Motor neuron (in vitro differentiated cells): ENCODE results near the gene DUSP2. TPM values are rescaled to one million over a fixed set of nuclear protein-coding genes. Genes with fewer than 3 reads are reported as not detected.

ENCODE experiments used
- ATAC-seq, 8 experiments: fragments of 200-7000 bp; cut with Tn5 transposase; replicated peaks in 6 of 8; 2 replicates each; pipeline ENCODE4 v1.8.0; 2021; ENCODE audit warnings: mild to moderate bottlenecking in 8 of 8, moderate library complexity in 8 of 8
- H3K27ac ChIP-seq, 2 donors: fragments of 250-450 bp; sonication (Bioruptor Pico); 2 replicates each; pipeline ENCODE4 v1.9.0; 2021; ENCODE audit warnings: antibody characterized with exemption in 2 of 2, mild to moderate bottlenecking in 2 of 2, moderate library complexity in 1 of 2
- H3K4me1 ChIP-seq, 2 donors: fragments of 250-450 bp; sonication (Bioruptor Pico); replicated peaks in 1 of 2; 2 replicates each; pipeline ENCODE4 v1.6.1; 2021; ENCODE audit warnings: antibody characterized with exemption in 2 of 2, mild to moderate bottlenecking in 2 of 2, moderate library complexity in 1 of 2
- H3K4me3 ChIP-seq, 5 donors: fragments of 250-450 bp; sonication (Bioruptor Pico); 2 replicates each; pipeline ENCODE4 v1.9.0; 2021; ENCODE audit warnings: antibody characterized with exemption in 5 of 5, mild to moderate bottlenecking in 5 of 5, moderate library complexity in 4 of 5
- WGBS, 10 experiments: fragments of 450-650 bp; shearing (Covaris generic); methylation state at CpG; one replicate each; pipeline ENCODE4 v1.0.0; 2022; 5-methylcytosine and 5-hydroxymethylcytosine counted together
- in situ Hi-C, 9 experiments: fragments of 400-800 bp; cut with MboI; loops; one replicate each; pipeline ENCODE4 v1.15.0; 2021; ENCODE audit warnings: low sequenced_read_pairs in 9 of 9, low pct_unique_long_range_greater_than_20kb in 2 of 9; ENCODE audit not compliant: unreplicated experiment in 9 of 9
- total RNA-seq, 8 experiments: library from RNA; unstranded; fragments of 300-600 nt; gene quantifications; 2 replicates each; pipeline versions ENCODE4 v1.2.3 to v1.2.4, GENCODE V29; 2022

Gene DUSP2
- total RNA-seq, 8 experiments from 2014 or later, result 0.36 to 6.1 (median 1.1) TPM

DNA sequence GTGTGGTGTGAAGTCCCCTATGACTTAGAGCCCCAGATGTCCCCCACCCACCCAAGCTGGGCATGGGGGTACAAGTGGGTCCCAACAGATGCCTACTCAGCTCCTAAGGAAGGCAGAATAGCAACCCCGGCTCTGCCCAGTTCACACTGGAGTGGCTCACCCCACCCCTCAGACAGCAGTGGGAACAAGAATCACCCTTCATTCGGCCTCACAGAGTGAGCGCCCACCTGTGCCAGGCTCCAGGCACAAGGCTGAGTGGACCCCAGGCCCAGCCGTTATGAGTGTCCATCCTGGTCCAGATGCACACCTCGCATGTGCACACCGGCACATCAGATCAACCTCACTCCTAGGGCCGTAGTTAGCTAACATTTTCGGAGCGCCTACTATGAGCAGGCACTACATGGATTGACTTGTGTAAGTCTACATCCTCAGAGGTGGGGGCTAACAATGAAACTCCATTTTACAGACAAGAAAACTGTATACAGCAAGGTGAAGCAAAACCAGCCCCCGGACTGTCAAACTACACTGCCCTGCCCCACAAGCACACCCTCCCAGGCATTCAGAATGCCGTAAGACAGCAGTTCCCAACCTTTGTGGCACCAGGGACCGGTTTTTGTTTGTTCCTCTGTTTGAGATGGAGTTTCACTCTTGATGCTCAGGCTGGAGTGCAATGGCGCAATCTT, 4.2 kb downstream of the DUSP2 start:
- 40 to 100% (median 98%) methylated on average over 1 to 4 of the region's 13 CpGs; no CpG with 5 or more reads in 4 of the 10 experiments for WGBS, 10 experiments
- no peak overlapping the region for H3K4me3 ChIP-seq
- in situ Hi-C loops, result no loop called here
- H3K27ac ChIP-seq, result no peak overlapping the region
- H3K4me1 ChIP-seq, result peaks cover 9 to 17% of the 10 kb centered on the region in 2 donors
- ATAC-seq, result no peak

DNA sequence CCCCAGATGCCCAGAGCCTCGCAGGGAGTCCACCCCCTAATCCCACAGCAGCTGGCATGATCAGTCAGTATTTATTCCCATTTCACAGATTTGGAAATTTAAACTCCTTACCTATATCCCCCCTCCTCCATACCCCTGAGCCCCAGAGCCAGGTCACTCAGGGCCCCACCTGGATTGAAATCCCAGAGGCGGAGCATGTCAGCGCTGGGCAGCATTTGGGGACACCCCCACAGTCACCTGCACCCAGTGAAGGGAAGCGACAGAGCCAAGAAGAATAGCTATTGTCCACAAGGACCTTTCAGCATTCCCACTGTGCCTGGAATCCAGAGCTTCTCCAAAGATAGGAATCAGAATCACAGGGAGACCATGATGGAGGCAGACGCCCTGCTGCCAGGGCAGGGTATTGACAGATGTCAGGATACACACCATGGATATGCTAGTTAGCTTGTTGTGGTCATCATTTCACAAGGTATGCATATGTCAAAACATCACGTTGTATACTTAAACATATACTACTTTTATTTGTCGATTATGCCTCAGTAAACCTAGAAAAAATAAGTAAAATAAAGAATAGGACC, 6.0 kb downstream of the DUSP2 start:
- Histone ChIP-seq H3K4me1 (no peaks in the 10 kb centered on the region), H3K4me3 (no peak overlapping the region), H3K27ac (no peak overlapping the region)
- 49 to 81% (median 60%) methylated on average over 2 to 6 of the region's 7 CpGs; no CpG with 5 or more reads in 2 of the 10 experiments for WGBS, 10 experiments
- in situ Hi-C loops, result no loop called here
- no peak for ATAC-seq

DNA sequence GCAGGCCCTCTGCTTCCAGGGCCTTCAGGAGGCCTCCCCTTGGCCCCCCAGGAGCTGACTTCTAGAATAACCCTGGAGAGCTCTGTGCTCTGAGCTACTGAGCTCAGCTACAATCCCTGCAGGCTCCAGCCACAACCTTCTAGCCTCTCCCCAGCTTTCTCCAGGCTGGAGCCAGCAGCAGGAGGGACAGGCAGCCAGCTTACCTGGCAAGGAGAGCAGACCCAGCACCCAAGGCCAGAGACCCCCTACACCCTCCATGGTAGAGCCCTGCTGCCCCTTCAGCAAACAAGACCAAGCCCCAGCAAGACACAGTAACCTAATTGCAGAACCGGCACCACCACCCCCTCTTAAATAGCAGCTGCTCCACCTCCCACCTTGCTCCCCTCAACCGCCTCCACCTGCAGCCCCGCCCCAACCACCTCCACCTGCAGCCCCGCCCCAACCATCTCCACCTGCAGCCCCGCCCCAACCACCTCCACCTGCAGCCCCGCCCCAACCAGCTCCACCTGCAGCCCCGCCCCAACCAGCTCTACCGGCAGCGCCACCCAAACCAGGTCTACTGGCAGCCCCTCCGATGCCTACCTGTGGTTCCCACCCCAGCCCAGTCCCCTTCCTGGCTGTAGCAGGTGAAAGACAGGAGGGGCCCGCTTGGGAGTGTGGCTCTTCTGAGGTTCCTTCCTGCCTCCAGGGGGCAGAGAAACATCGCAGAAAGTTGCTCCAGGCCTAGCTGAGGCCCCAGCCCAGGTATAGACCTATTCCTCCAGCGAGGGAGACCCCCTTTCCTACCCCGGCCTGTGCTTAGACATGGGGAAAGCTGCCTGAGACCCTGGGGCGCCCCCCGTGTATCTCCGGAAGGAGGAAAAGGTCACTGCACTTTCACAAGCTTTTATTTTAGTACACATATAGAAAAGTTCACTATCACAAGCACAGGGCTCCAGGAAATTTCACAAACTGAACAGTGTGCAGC, 6.8 kb downstream of the DUSP2 start, which contains the start of gene ASTL:
Gene ASTL (minus strand): TSS at position 324 of the 967 bp plus-strand sequence. CDS start 66 bp downstream, at position 258.
- in situ Hi-C loops, result no loop called here
- Histone ChIP-seq H3K27ac (no peak within 1 kb of the TSS), H3K4me1 (no peaks in the 10 kb centered on the region), H3K4me3 (no peak within 1 kb of the TSS)
- peak; percentile 18 to 90 (median 66) for ATAC-seq
- 0 to 20% (median 13%) methylated on average over 1 to 5 of the region's 17 CpGs; no CpG with 5 or more reads in 5 of the 10 experiments for WGBS, 10 experiments

DNA sequence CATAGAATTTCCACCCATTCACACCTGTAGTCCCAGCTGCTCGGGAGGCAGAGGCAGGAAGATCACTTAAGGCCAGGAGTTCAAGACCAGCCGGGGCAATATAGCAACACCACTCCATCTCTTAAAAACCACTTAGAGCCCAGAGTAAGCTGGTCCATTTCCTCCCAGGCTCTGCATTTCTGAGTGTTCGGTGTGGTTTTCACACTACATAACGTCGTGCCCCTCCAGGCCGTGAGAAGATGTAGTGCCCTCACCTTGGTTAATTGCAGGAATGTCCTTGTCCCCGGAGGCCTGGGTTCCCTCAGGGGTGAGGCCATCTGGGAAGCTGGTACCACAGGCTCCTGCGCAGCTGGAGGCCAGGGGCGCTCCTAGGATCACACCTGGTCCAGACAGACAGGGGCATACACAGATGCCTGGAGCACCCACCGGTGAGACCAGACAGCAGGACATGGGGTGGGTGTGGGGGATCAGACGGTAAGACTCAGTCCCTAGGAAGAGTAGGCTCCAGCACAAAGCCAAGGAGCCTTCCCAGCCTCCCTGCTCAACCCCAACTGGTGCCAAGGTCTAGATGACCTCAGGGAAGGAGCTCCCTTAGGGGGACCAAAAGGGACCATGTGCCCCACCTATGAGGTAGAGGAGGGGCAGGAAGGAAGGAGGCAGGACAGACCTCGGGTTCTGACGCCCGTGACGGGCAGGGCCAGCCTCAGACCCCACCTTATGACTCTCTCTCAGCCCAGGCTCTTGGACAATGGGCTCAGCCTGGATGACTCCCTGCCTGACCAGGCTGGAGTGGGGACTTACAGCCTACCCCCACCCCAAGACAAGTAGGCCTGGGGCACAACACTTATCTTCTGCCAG, 7.7 kb downstream of the DUSP2 start:
- 40 to 93% (median 77%) methylated on average over 1 to 8 of the region's 15 CpGs; no CpG with 5 or more reads in 2 of the 10 experiments for WGBS, 10 experiments
- no peak overlapping the region for H3K27ac ChIP-seq
- no peaks in the 10 kb centered on the region for H3K4me1 ChIP-seq
- H3K4me3 ChIP-seq, result no peak overlapping the region
- peak in 1 of 8 experiments; percentile 2 for ATAC-seq
- in situ Hi-C loops, result no loop called here

DNA sequence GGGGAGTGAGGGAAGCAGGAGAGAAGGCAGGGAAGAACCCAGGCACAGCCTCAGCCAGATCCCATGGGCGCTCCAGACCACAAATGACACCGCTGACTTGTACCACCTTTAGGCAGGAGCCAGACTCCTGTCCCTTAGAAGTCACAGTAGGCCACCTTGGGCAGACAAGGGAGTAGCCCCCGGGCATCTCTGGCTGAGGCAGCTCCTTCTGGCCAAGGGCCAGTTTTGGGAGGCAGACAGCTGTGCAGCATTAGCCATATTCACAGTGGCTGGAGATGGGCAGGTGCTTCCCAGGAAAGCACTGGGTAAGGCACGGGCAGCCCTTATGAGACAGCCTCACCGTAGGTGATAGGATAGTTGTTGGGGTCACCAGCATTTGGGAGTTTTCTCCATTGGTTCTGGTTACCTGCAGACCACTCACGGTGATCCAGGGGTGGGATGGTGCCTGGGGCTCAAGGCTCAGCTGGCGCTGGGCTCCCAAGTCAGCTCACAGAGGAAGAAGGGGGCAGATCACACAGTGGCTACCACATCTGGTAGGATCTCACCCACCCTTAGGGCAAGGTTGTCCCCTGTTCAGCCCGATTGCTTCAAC, 9.0 kb downstream of the DUSP2 start:
- in situ Hi-C loops, result no loop called here
- Histone ChIP-seq H3K27ac (no peak overlapping the region), H3K4me1 (no peaks in the 10 kb centered on the region), H3K4me3 (no peak overlapping the region)
- peak in 3 of 8 experiments; percentile 13 to 63 (median 50) for ATAC-seq
- WGBS, 10 experiments, result 40 to 83% (median 61%) methylated on average over 1 to 2 of the region's 8 CpGs; no CpG with 5 or more reads in 4 of the 10 experiments

DNA sequence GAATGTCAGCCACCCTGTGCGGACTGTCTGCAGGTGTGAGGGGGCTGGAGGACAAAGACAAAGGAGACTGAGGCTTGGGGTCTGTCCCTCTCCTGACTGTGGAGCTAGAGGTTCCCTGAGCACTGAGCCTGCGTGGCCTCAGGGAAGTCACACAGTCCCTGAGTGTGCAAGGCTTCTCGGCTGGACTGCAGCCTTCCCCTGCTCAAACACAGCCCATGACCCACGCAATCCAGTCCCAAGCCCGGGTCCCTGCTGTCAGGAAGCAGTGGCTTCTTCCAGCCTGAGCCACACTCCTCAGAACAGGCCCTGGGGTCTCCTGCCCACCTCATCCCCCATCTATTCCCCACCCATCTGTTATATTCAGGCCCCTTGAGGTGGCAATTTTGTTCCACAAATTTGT, 9.6 kb downstream of the DUSP2 start:
- no peaks in the 10 kb centered on the region for H3K4me1 ChIP-seq
- H3K4me3 ChIP-seq, result no peak overlapping the region
- no peak overlapping the region for H3K27ac ChIP-seq
- in situ Hi-C loops, result no loop called here
- no peak for ATAC-seq
- WGBS, 10 experiments, result 27 to 67% methylated on average over 1 to 2 of the region's 5 CpGs; no CpG with 5 or more reads in 8 of the 10 experiments

DNA sequence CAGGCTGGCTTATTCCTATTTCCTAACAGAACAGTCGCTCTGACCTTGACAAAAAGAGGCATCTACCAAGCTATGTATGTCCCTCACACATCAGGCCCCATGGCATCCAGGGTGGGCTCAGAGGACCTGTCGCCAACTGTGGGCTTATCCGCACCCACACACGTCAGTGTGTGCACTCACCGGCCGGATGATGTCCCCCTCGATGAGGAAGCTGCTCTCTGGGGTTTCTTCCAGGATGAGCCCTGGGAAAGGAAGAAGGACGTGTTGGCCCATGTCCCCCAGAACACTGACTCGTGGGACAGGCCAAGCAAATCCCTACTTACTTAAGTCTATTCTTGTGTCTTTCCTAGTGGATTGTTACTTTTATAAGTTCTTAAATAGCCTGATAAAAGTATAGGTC, 10.1 kb downstream of the DUSP2 start:
- in situ Hi-C loops, result no loop called here
- Histone ChIP-seq H3K4me1 (no peaks in the 10 kb centered on the region), H3K4me3 (no peak overlapping the region), H3K27ac (no peak overlapping the region)
- WGBS, 10 experiments, result 60 to 100% (median 80%) methylated on average over 1 to 5 of the region's 9 CpGs; no CpG with 5 or more reads in 4 of the 10 experiments
- no peak for ATAC-seq

DNA sequence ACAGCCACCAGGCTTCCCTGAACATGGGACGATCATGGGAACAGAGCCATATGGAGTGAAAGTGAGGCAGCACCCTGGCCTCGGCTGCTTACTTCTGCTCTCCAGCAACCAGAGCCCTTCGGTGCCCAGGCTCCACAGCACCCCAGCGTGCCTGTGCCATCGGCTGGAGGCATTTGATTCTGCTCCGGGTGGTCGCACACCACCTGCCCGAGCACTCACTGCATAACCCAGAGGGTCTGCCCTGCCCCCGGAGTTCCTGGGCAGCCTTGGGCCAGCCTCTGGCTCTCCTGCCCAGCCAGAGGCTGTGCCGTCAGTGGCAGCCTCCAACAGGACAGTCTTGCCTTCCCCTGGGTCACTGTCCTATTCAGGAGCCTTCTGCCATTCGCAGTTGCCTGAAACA, 10.8 kb downstream of the DUSP2 start:
- no peak overlapping the region for H3K4me3 ChIP-seq
- no peak overlapping the region for H3K27ac ChIP-seq
- H3K4me1 ChIP-seq, result no peaks in the 10 kb centered on the region
- in situ Hi-C loops, result no loop called here
- 17 to 100% (median 78%) methylated on average over 1 to 4 of the region's 11 CpGs; no CpG with 5 or more reads in 4 of the 10 experiments for WGBS, 10 experiments
- ATAC-seq, result no peak

DNA sequence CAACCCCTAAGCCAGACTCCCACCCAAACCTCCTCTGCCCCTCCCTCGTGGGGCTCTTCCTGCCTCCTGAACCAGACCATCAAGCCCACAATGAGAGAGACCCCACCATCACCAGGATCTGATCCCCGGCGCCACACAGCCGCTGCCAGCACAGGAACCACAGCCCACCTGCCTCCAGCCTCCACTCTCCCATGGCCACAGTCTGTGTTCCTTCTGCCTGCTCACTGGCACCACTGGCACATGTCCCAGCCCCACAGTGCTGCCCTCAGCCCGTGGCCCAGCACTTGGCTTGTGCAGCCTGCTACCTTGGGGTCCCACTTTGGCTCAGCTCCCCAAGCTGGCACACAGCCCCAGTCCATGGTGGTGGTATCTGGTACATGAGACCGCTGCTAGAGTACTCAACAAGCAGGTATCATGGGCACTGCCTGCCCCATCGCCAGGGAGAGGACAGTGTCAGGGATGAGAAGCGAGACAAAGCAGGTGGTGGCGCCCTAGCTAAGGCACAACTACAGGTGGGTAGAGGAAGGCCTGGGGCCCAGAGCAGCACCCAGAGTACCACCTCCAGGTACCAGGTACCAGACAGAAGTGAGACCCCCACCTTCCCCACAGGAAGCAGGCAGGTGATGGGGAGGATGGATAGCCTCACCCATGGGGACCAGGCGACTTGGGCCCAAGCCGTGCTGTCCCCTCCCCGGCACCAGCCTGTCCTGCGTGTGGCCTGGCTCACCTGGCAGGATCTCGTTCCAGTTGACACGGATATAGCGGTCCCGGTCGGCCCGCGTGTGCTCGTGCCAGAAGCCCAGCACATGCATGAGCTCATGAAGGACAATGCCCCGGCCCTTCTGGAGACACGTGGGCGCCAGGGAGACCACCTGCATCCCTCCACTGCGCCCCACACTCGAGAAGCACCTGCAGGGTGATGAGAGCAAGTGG, 13.2 kb downstream of the DUSP2 start:
- no peak for ATAC-seq
- Histone ChIP-seq H3K27ac (no peak overlapping the region), H3K4me3 (no peak overlapping the region), H3K4me1 (no peaks in the 10 kb centered on the region)
- 50 to 88% (median 67%) methylated on average over 1 to 4 of the region's 26 CpGs; no CpG with 5 or more reads in 7 of the 10 experiments for WGBS, 10 experiments
- in situ Hi-C loops, result no loop called here

DNA sequence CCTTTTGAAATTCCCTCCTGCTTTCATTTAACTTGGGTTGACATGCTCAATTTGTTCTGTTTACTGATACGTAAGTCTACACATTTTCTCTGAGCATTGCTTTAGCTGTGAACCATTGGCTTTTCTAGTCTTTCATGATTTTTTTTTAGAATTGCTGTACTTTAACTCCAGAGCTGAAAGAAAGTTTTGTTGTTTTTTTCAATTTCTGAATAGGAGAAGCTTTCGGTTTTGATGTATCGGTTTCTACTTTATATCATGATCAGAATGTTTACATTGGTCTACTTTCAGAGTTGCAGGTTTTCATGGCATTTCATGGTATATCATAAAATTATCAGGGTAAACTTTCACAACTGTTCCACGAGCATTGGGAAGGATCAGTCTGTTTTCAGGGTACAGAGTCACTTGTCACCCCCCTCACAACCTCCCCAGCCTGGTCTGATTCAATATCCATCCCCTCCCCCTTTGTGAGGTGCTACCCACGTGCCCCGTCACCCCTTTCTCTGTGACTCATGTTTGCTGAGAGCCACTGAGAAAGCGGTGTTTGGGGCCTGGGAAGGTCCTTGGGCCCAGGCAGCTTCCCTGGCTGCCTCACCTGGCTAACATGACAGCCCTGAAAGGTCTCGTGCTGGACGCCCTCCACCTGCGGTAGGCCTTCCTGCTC, 14.0 kb downstream of the DUSP2 start:
- no peak overlapping the region for H3K27ac ChIP-seq
- in situ Hi-C loops, result no loop called here
- H3K4me3 ChIP-seq, result no peak overlapping the region
- ATAC-seq, result no peak
- no peaks in the 10 kb centered on the region for H3K4me1 ChIP-seq
- 64 to 100% (median 88%) methylated on average over 2 to 4 of the region's 10 CpGs; no CpG with 5 or more reads in 1 of the 10 experiments for WGBS, 10 experiments

DNA sequence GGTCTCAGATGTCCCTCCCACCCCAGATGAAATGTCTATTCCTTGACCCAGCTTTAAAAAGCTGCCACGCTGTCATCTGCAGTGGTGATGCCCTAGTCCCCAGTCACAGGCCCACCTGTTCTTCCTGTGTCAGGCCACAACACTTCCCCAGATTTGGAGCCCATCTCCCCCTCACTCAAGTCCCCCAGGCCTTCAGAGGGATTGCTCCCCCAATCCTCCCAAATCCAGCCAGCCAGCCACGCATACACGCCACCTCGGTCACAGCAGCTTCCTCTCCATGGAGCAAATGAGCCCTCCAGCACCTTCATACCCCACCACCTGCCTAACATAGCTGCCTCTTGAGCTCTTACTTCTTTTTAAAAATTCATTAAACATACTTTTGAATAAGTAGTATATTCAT, 14.8 kb downstream of the DUSP2 start:
- in situ Hi-C loops, result no loop called here
- WGBS, 10 experiments, result 69 to 100% (median 90%) methylated on average over 1 to 3 of the region's 4 CpGs; no CpG with 5 or more reads in 5 of the 10 experiments
- H3K4me1 ChIP-seq, result no peaks in the 10 kb centered on the region
- H3K27ac ChIP-seq, result no peak overlapping the region
- no peak overlapping the region for H3K4me3 ChIP-seq
- no peak for ATAC-seq
